ENCODE data around the gene MCM3AP.

Gene MCM3AP

GRCh38 chr21:46285206-46285661 lies at the start of gene MCM3AP:
MCM3AP (minus strand) TSS chr21:46285611; CDS start chr21:46285286, 325 bp downstream.
- no peak for ATAC-seq

- no peak for ATAC-seq
These were observed 49.1 kb upstream of the MCM3AP start for GRCh38 chr21:46334351-46335140.

GRCh38 chr21:46329796-46330195 lies 44.4 kb upstream of the MCM3AP start:
- ATAC-seq, result no peak

GRCh38 chr21:46328151-46328550 lies 42.7 kb upstream of the MCM3AP start:
- no peak for ATAC-seq

- no peak for ATAC-seq
These were observed 42.3 kb upstream of the MCM3AP start for GRCh38 chr21:46327711-46328110.

GRCh38 chr21:46326110-46326703 lies 40.8 kb upstream of the MCM3AP start:
- no peak for ATAC-seq

GRCh38 chr21:46325073-46325912 lies 39.9 kb upstream of the MCM3AP start:
- ATAC-seq, result no peak

GRCh38 chr21:46324390-46325072 lies 39.1 kb upstream of the MCM3AP start:
- peak; percentile 73 to 78 for ATAC-seq

GRCh38 chr21:46323710-46324389 lies 38.4 kb upstream of the MCM3AP start, which contains the start of the genes C21orf58 and PCNT:
C21orf58 (minus strand) TSS chr21:46323870; CDS start chr21:46322738, 1,132 bp downstream.
PCNT (plus strand) TSS chr21:46324156; CDS start chr21:46324229, 73 bp downstream.
- ATAC-seq, result peak; percentile 86

GRCh38 chr21:46323227-46323709 lies 37.9 kb upstream of the MCM3AP start:
- peak in 1 of 2 donors; percentile 1 for ATAC-seq

GRCh38 chr21:46322351-46323226 lies 37.2 kb upstream of the MCM3AP start:
- ATAC-seq, result no peak

- no peak for ATAC-seq
These were observed 35.0 kb upstream of the MCM3AP start for GRCh38 chr21:46320331-46320801.

GRCh38 chr21:46319186-46319585 lies 33.8 kb upstream of the MCM3AP start:
- no peak for ATAC-seq

- ATAC-seq, result no peak
These were observed 33.0 kb upstream of the MCM3AP start for GRCh38 chr21:46318464-46318845.

- no peak for ATAC-seq
These were observed 32.5 kb upstream of the MCM3AP start for GRCh38 chr21:46317710-46318463.

GRCh38 chr21:46316708-46317324 lies 31.4 kb upstream of the MCM3AP start:
- ATAC-seq, result no peak

GRCh38 chr21:46314441-46315020 lies 29.1 kb upstream of the MCM3AP start:
- ATAC-seq, result no peak

- ATAC-seq, result no peak
These were observed 27.5 kb upstream of the MCM3AP start for GRCh38 chr21:46312949-46313348.

- ATAC-seq, result no peak
These were observed 26.2 kb upstream of the MCM3AP start for GRCh38 chr21:46311568-46311967.

Data from activated CD4-positive, CD25-positive, alpha-beta regulatory T cell treated with anti-CD3 and anti-CD28 coated beads, Interleukin-2, amount 50 U/mL, for 24 hours (primary cell).